ENCODE measurements around the gene ZCCHC14. TPM values are rescaled to one million over a fixed set of nuclear protein-coding genes. Genes with fewer than 3 reads are reported as not detected.

ZCCHC14 gene
- total and polyA plus RNA-seq, 2 of the 13 experiments (the other 11 are each of a cell fraction or from before 2014, with no cell fraction given): 12.4 to 12.5 TPM

GRCh38 chr16:87384162-87384874, 108.5 kb downstream of the ZCCHC14 start (continued):
- TF ChIP-seq REPIN1 (CRISPR knock-in tag; IDR thresholded peaks at IDR 0.05; ENCODE audit: borderline replicate concordance, low read depth) (no peak), RORA (CRISPR knock-in tag; IDR thresholded peaks at IDR 0.05) (no peak), ZNF337 (CRISPR knock-in tag; IDR thresholded peaks at IDR 0.05; ENCODE audit: borderline replicate concordance, low read depth) (peak; percentile 87; the same call in 1 of the 2 replicates), ZFP90 (CRISPR knock-in tag; IDR thresholded peaks at IDR 0.05; ENCODE audit: borderline replicate concordance) (no peak; the same call in 1 of the 2 replicates), ZNF878 (CRISPR knock-in tag; IDR thresholded peaks at IDR 0.05) (no peak; the same call in 1 of the 2 replicates), ZNF510 (CRISPR knock-in tag; IDR thresholded peaks at IDR 0.05; ENCODE audit: low read depth) (peak; percentile 82), SIX1 (CRISPR knock-in tag; IDR thresholded peaks at IDR 0.05; ENCODE audit: borderline replicate concordance) (no peak), NCOR1 (IDR thresholded peaks at IDR 0.05; ENCODE audit: borderline replicate concordance, low read length) (no peak), PLSCR1 (CRISPR knock-in tag; IDR thresholded peaks at IDR 0.05; ENCODE audit: borderline replicate concordance) (no peak), TIGD3 (CRISPR knock-in tag; IDR thresholded peaks at IDR 0.05; ENCODE audit: borderline replicate concordance) (no peak; the same call in 1 of the 2 replicates), PHF8 (CRISPR knock-in tag; IDR thresholded peaks at IDR 0.05) (peak; percentile 87), FOSL1 (CRISPR knock-in tag; IDR thresholded peaks at IDR 0.05; ENCODE audit: borderline replicate concordance) (no peak), ZNF619 (CRISPR knock-in tag; IDR thresholded peaks at IDR 0.05) (no peak; the same call in 1 of the 2 replicates), ZNF235 (CRISPR knock-in tag; IDR thresholded peaks at IDR 0.05; ENCODE audit: borderline replicate concordance) (no peak), ZNF530 (CRISPR knock-in tag; IDR thresholded peaks at IDR 0.05; ENCODE audit: low read depth) (no peak), MAF1 (CRISPR knock-in tag; IDR thresholded peaks at IDR 0.05; ENCODE audit: borderline replicate concordance) (no peak), ZNF407 (CRISPR knock-in tag; IDR thresholded peaks at IDR 0.05; ENCODE audit: not compliant biosample characterization) (peak; percentile 69)
- TF ChIP-seq, protein P1, sequence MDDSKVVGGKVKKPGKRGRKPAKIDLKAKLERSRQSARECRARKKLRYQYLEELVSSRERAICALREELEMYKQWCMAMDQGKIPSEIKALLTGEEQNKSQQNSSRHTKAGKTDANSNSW (CRISPR knock-in tag; IDR thresholded peaks at IDR 0.05; ENCODE audit: borderline replicate concordance): peak; percentile 64; the same call in 1 of the 2 replicates

Data from HepG2 (cell line).